GM18867 (cell line): Measurements from ENCODE around the gene TTC3.
"Not testable (repeated sequence)": the region's sequence is repeated elsewhere in the genome, so short reads cannot be mapped to it uniquely, and the experiment has no call there.

Experiments
- ATAC-seq: cut with Tn5 transposase; IDR thresholded peaks from one replicate; pipeline ENCODE4 v1.9.1; 2021; ENCODE audit warnings: mild to moderate bottlenecking, moderate library complexity; ENCODE audit not compliant: unreplicated experiment

The TTC3 gene, protein sequence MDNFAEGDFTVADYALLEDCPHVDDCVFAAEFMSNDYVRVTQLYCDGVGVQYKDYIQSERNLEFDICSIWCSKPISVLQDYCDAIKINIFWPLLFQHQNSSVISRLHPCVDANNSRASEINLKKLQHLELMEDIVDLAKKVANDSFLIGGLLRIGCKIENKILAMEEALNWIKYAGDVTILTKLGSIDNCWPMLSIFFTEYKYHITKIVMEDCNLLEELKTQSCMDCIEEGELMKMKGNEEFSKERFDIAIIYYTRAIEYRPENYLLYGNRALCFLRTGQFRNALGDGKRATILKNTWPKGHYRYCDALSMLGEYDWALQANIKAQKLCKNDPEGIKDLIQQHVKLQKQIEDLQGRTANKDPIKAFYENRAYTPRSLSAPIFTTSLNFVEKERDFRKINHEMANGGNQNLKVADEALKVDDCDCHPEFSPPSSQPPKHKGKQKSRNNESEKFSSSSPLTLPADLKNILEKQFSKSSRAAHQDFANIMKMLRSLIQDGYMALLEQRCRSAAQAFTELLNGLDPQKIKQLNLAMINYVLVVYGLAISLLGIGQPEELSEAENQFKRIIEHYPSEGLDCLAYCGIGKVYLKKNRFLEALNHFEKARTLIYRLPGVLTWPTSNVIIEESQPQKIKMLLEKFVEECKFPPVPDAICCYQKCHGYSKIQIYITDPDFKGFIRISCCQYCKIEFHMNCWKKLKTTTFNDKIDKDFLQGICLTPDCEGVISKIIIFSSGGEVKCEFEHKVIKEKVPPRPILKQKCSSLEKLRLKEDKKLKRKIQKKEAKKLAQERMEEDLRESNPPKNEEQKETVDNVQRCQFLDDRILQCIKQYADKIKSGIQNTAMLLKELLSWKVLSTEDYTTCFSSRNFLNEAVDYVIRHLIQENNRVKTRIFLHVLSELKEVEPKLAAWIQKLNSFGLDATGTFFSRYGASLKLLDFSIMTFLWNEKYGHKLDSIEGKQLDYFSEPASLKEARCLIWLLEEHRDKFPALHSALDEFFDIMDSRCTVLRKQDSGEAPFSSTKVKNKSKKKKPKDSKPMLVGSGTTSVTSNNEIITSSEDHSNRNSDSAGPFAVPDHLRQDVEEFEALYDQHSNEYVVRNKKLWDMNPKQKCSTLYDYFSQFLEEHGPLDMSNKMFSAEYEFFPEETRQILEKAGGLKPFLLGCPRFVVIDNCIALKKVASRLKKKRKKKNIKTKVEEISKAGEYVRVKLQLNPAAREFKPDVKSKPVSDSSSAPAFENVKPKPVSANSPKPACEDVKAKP (N-terminal part only)

GRCh38 chr21:37072988-37073416, at the start of gene TTC3, which contains the start of gene PIGP:
TSS of gene TTC3 (plus strand) at chr21:37073254. CDS start at chr21:37087258, 14,004 bp downstream.
TSS of gene PIGP (minus strand) at chr21:37073071. CDS start at chr21:37072515, 556 bp downstream.
- ATAC-seq = peak; percentile 68

- ATAC-seq = no peak
These were observed 46.6 kb upstream of the TTC3 start for GRCh38 chr21:37026499-37026898.

DNA sequence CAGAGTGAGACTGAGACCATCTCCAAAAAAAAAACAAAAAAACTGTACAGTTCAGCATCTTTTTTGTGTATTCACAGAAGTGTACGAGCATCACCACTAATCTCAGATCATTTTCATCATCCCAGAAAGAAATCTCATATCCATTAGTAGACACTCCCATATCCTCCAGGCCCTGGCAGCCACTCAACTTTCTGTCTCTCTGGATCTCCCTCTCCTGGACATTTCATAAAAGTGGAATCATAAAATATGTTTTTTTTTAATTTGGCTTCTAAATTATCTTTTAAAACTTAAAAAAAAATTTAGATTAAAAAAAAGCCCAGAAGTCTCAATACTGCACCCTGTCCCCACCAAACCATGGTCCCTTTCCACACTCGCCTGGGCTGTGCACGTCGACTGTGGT, 44.5 kb upstream of the TTC3 start:
- no peak for ATAC-seq

- no peak for ATAC-seq
These were observed 42.2 kb upstream of the TTC3 start for GRCh38 chr21:37030864-37031263.

DNA sequence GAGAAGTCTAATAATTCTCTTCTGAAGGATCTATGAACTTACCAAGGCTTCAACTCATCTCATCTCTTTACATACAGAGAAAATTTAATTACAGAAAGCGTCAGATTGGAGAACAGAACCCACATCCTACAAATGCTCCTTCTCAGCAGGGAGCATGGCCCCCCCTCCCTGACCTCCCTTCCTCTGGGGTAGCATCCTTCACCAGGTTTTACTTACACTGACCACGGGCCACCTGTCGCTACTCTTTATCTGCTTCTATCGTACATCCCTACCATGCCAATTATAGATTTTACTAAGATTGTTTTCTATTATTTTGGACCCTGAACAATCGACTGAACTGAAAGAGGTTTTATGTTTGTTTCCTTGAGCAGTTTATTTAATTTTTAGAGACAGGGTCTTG, 40.8 kb upstream of the TTC3 start:
- no peak for ATAC-seq

GRCh38 chr21:37032877-37033471, 40.1 kb upstream of the TTC3 start:
- ATAC-seq = no peak

- ATAC-seq = not testable (repeated sequence)
These were observed 38.7 kb upstream of the TTC3 start for GRCh38 chr21:37034394-37034793.

GRCh38 chr21:37036177-37036576, 36.9 kb upstream of the TTC3 start:
- no peak for ATAC-seq

DNA sequence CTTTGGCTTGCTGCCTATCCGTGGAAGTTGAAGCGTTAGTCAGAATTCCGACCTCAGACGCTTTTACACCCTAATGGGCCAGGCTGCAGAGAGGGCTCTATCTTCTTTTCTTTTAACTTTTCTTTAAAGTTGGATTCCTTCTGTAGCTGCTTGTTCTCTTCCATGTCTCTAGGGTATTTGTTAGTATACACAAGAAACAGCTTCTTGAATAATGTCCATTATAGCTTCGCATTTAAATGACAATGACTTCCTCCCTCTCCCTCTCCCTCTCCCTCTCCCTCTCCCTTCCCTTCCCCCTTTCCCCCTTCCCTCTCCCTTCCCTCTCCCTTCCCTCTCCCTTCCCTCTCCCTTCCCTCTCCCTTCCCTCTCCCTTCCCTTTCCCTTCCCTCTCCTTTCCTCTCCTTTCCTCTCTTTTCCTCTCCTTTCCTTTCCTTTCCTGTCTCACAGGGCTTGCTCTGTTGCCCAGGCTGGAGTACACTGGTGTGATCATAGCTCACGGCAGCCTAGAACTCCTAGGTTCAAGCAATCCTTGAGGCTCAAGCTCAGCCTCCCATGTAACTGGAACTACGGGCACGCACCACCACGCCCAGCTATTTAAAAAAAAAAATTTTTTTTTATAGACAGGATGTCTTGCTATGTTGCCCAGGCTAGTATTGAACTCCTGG, 33.5 kb upstream of the TTC3 start:
- no peak for ATAC-seq

GRCh38 chr21:37040212-37040611, 32.8 kb upstream of the TTC3 start:
- ATAC-seq = no peak

GRCh38 chr21:37041706-37042271, 31.3 kb upstream of the TTC3 start:
- no peak for ATAC-seq

DNA sequence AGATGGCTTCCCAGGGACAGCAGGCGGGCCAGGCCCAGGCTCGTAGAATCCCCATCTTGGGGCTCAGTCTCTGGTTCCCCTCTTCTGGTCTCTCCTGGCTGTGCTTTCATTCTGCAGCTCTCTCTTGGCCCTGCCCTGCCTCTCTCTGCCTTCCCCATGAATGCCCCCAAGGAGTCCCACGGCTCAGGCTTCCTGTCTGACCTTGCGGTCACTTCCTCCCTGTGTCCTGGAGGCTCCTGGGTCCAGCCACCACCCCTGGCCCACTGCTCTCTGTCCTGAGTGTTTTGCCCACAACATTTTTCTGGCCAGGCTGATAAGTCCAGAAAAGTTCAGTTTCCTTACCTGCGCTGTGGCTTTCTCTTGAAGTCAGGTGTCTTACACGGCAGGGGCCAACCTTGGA, 29.2 kb upstream of the TTC3 start:
- ATAC-seq = no peak

GRCh38 chr21:37044643-37045042, 28.4 kb upstream of the TTC3 start:
- ATAC-seq = no peak

GRCh38 chr21:37045149-37045548, 27.9 kb upstream of the TTC3 start:
- ATAC-seq = no peak

GRCh38 chr21:37045556-37045955, 27.5 kb upstream of the TTC3 start:
- no peak for ATAC-seq

GRCh38 chr21:37047079-37047478, 26.0 kb upstream of the TTC3 start:
- ATAC-seq = no peak

GRCh38 chr21:37049741-37050140, 23.3 kb upstream of the TTC3 start:
- ATAC-seq = not testable (repeated sequence)

- ATAC-seq = no peak
These were observed 17.7 kb upstream of the TTC3 start for GRCh38 chr21:37055271-37055855.

DNA sequence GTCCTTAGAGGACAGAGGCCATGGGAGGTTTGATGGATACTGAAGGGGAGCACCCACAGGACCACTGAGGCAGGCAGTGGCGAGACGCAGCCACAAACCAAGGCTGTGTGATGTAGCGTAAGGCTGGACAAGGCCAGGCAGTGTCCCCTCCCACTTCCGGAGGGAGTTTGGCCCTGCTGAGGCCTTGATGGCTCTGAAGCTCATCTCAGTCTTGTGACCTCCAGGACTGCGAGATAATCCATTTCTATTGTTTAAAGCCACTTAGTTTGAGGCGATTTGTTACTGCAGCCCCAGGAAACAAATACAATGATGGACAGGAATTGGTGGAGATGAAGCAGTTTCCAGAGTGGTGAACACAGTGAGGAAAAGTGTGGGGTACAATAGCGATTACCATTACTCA, 15.4 kb upstream of the TTC3 start:
- ATAC-seq = no peak
